Suprapubic skin (tissue), 4 donors: Measurements from ENCODE around the gene IL20RA. TPM values are rescaled to one million over a fixed set of nuclear protein-coding genes. Genes with fewer than 3 reads are reported as not detected.

Source experiments
- DNase-seq, 2 donors: peaks; one replicate each; pipeline ENCODE4 v3.0.0-alpha.2; 2019; ENCODE audit warnings: low spot score in 2 of 2
- H3K27ac ChIP-seq: fragments of 200-600 bp; sonication (generic); one replicate; pipeline ENCODE4 v1.5.1; 2019
- H3K27me3 ChIP-seq: fragments of 200-600 bp; sonication (generic); one replicate; pipeline ENCODE4 v1.5.1; 2019
- H3K36me3 ChIP-seq: fragments of 200-600 bp; sonication (generic); one replicate; pipeline ENCODE4 v1.5.1; 2019
- H3K4me1 ChIP-seq: fragments of 200-600 bp; sonication (generic); one replicate; pipeline ENCODE4 v1.5.1; 2019
- H3K4me3 ChIP-seq: fragments of 200-600 bp; sonication (generic); one replicate; pipeline ENCODE4 v1.5.1; 2019; ENCODE audit warnings: mild to moderate bottlenecking
- H3K9me3 ChIP-seq: fragments of 200-600 bp; sonication (generic); one replicate; pipeline ENCODE4 v1.5.1; 2019
- EP300 ChIP-seq: sonication (generic); formaldehyde crosslinking; IDR thresholded peaks from one replicate; pipeline ENCODE4 v1.6.1; 2017; ENCODE audit warnings: antibody characterized with exemption
- POLR2A ChIP-seq, 2 donors: fragments of 450-650 bp; IDR thresholded peaks; one replicate each; pipeline ENCODE4 v1.6.1; 2017; ENCODE audit warnings: antibody characterized with exemption in 2 of 2, mild to moderate bottlenecking in 2 of 2, moderate library complexity in 2 of 2
- POLR2AphosphoS5 ChIP-seq, 3 donors: sonication (generic); formaldehyde crosslinking; IDR thresholded peaks; one replicate each; pipeline ENCODE4 v1.6.1; 2017; ENCODE audit warnings: antibody characterized with exemption in 3 of 3
- WGBS: methylation state at CpG from one replicate; pipeline ENCODE4 v1.1.5; 2018; 5-methylcytosine and 5-hydroxymethylcytosine counted together
- total RNA-seq, 4 donors: library from RNA; depleted of rRNA; stranded (reverse); fragments of >200 nt; gene quantifications; one replicate each; pipeline ENCODE4 v1.1.0, GENCODE V29; 2016
- TF ChIP-seq, protein P1 (sequence below), 2 donors: fragments of 200-600 bp in 1 of 2; fragments of 450-650 bp in 1 of 2; sonication (generic) in 1 of 2; IDR thresholded peaks; one replicate each; pipeline ENCODE4 v1.5.1; 2016 to 2019; ENCODE audit warnings: antibody characterized with exemption in 2 of 2, mild to moderate bottlenecking in 1 of 2, moderate library complexity in 1 of 2

Gene IL20RA
- total RNA-seq, 4 donors from 2014 or later, result 64.4 to 88.8 (median 72.2) TPM

GRCh38 chr6:137001977-137002302 is 42.8 kb downstream of the IL20RA start:
- Histone ChIP-seq H3K36me3 (no peaks in the 10 kb centered on the region), H3K9me3 (no peaks in the 10 kb centered on the region), H3K27ac (no peak overlapping the region), H3K4me3 (no peak overlapping the region), H3K4me1 (peaks cover 19% of the 10 kb centered on the region), H3K27me3 (no peaks in the 10 kb centered on the region)
- no peak for DNase-seq
- WGBS, result 65% methylated on average over 7 of the region's 7 CpGs
- no peak for TF ChIP-seq EP300
- TF ChIP-seq POLR2AphosphoS5 (IDR thresholded peaks at IDR 0.05), result no peak
- TF ChIP-seq, protein P1, sequence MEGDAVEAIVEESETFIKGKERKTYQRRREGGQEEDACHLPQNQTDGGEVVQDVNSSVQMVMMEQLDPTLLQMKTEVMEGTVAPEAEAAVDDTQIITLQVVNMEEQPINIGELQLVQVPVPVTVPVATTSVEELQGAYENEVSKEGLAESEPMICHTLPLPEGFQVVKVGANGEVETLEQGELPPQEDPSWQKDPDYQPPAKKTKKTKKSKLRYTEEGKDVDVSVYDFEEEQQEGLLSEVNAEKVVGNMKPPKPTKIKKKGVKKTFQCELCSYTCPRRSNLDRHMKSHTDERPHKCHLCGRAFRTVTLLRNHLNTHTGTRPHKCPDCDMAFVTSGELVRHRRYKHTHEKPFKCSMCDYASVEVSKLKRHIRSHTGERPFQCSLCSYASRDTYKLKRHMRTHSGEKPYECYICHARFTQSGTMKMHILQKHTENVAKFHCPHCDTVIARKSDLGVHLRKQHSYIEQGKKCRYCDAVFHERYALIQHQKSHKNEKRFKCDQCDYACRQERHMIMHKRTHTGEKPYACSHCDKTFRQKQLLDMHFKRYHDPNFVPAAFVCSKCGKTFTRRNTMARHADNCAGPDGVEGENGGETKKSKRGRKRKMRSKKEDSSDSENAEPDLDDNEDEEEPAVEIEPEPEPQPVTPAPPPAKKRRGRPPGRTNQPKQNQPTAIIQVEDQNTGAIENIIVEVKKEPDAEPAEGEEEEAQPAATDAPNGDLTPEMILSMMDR (IDR thresholded peaks at IDR 0.05), result no peak
- no peak for TF ChIP-seq POLR2A (IDR thresholded peaks at IDR 0.05)

DNA sequence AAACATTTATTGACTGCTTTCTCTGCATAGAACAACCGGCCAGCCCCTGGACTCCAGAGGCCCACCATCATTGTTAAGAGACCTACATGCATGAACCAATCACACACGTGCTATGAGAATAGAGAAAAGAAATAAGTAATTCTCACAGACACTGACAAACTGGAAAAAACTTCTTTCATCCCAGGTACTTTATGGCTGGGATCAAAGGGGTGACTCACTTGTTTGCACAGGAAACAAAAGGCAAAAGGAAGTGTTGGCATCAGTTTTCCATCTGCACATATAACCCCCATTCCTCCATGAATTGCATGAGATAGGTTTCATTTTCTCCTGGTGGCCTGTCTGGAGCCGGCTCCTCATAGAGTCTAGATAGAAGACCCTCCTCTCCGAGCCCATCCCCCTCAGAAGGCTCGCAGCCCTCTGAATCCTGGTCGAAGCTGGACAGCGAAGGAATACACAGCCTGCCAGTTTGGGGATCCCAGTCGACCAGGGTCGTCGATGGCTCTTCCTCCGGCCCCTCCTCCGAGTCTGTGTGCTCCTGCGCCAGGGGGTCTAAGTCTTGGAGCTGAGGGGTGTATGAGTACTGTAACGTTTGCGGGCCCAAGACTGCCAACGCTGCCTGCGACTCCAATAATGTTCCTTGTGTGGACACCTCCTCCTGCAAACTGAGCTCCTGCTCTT is 43.3 kb downstream of the IL20RA start:
- Histone ChIP-seq H3K9me3 (no peaks in the 10 kb centered on the region), H3K27me3 (no peaks in the 10 kb centered on the region), H3K4me1 (peaks cover 19% of the 10 kb centered on the region), H3K36me3 (no peaks in the 10 kb centered on the region), H3K27ac (no peak overlapping the region), H3K4me3 (no peak overlapping the region)
- WGBS, result 52% methylated on average over 13 of the region's 17 CpGs
- no peak for DNase-seq
- TF ChIP-seq EP300 (no peak), POLR2AphosphoS5 (IDR thresholded peaks at IDR 0.05) (no peak), POLR2A (IDR thresholded peaks at IDR 0.05) (no peak)
- TF ChIP-seq, protein P1 (IDR thresholded peaks at IDR 0.05), result no peak

DNA sequence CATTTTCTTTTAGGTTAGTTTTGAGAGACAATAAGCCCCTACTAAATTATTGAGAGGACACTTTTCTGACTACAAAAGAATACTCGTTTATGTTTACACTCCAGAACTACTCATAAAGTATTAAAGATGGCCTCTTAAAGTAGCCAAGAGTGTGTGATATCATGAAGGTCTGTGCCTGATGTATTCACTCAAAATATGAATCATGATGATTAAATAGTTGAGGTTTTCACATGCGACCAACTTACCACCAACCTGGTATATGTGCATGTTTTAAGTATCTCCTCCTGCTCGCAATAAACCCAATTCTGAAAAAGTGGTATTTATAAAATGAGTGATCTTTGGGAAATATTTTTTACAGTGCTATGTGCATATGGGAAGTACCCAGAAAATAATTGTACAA is 43.9 kb downstream of the IL20RA start:
- no peak for TF ChIP-seq POLR2A (IDR thresholded peaks at IDR 0.05)
- no peak for TF ChIP-seq POLR2AphosphoS5 (IDR thresholded peaks at IDR 0.05)
- TF ChIP-seq, protein P1 (IDR thresholded peaks at IDR 0.05), result no peak
- TF ChIP-seq EP300, result no peak
- WGBS, result 55% methylated on average over 3 of the region's 3 CpGs
- H3K4me3 ChIP-seq, result no peak overlapping the region
- H3K4me1 ChIP-seq, result peaks cover 19% of the 10 kb centered on the region
- DNase-seq, result no peak
- no peaks in the 10 kb centered on the region for H3K36me3 ChIP-seq
- no peaks in the 10 kb centered on the region for H3K9me3 ChIP-seq
- H3K27me3 ChIP-seq, result no peaks in the 10 kb centered on the region
- H3K27ac ChIP-seq, result no peak overlapping the region

- Histone ChIP-seq H3K27ac (no peak overlapping the region), H3K4me3 (no peak overlapping the region), H3K27me3 (peaks cover 2% of the 10 kb centered on the region), H3K36me3 (no peaks in the 10 kb centered on the region), H3K9me3 (no peaks in the 10 kb centered on the region), H3K4me1 (peaks cover 17% of the 10 kb centered on the region)
- DNase-seq, result no peak
- TF ChIP-seq POLR2A (IDR thresholded peaks at IDR 0.05) (no peak), EP300 (no peak), POLR2AphosphoS5 (IDR thresholded peaks at IDR 0.05) (no peak)
- TF ChIP-seq, protein P1 (IDR thresholded peaks at IDR 0.05), result no peak
Measured at GRCh38 chr6:136995521-136995920, 49.2 kb downstream of the IL20RA start.

DNA sequence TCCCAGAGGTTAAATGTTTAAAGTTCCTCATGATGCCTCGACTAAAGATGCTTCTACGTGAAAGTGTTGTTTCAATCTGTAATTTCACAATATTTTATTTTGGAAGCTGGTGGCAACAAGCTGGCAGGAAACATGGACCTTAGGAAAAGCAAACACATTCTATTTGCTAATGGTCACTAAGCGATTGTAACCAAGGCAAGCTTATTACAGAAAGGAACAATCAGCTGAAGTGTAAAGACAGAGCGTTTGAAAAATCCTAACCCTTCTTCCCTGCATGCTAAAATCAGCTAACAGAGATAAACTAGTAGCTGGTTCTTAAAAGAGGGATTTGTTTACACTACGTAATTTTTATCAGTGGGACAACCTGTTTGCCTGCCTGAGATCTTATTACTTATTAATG is 50.0 kb downstream of the IL20RA start:
- H3K27ac ChIP-seq, result no peak overlapping the region
- H3K27me3 ChIP-seq, result peaks cover 2% of the 10 kb centered on the region

More for the DNA sequence above, 50.0 kb downstream of the IL20RA start:
- Histone ChIP-seq H3K9me3 (no peaks in the 10 kb centered on the region), H3K4me3 (no peak overlapping the region), H3K4me1 (peaks cover 25% of the 10 kb centered on the region), H3K36me3 (no peaks in the 10 kb centered on the region)
- TF ChIP-seq, protein P1 (IDR thresholded peaks at IDR 0.05), result no peak
- TF ChIP-seq POLR2A (IDR thresholded peaks at IDR 0.05), result no peak
- no peak for TF ChIP-seq POLR2AphosphoS5 (IDR thresholded peaks at IDR 0.05)
- no peak for TF ChIP-seq EP300
- DNase-seq, result no peak
- WGBS, result 54% methylated on average over 5 of the region's 5 CpGs
